GM12875 (cell line): ENCODE measurements around the gene NRG2.

Experiments
- H3K4me3 ChIP-seq: one replicate; pipeline ENCODE4 v1.5.1; 2011; ENCODE audit warnings: low read depth, low read length, control low read depth
- CTCF ChIP-seq: IDR thresholded peaks from 2 replicates; pipeline ENCODE4 v1.5.1; 2011; ENCODE audit warnings: low read depth, mild to moderate bottlenecking, control low read depth, inconsistent platforms, low read length, moderate library complexity, borderline replicate concordance; ENCODE audit not compliant: insufficient read depth

NRG2 gene

GRCh38 chr5:140012443-140012842 lies 30.7 kb downstream of the NRG2 start:
- no peak for TF ChIP-seq CTCF
- no peak overlapping the region for H3K4me3 ChIP-seq

- TF ChIP-seq CTCF = no peak
- no peak overlapping the region for H3K4me3 ChIP-seq
These were observed 31.7 kb downstream of the NRG2 start for GRCh38 chr5:140011297-140011802.

GRCh38 chr5:140010798-140011197 lies 32.3 kb downstream of the NRG2 start:
- H3K4me3 ChIP-seq = no peak overlapping the region
- TF ChIP-seq CTCF = no peak

- H3K4me3 ChIP-seq = no peak overlapping the region
- TF ChIP-seq CTCF = no peak
These were observed 35.8 kb downstream of the NRG2 start for GRCh38 chr5:140007311-140007710.

GRCh38 chr5:140005145-140005591 lies 37.9 kb downstream of the NRG2 start:
- no peak overlapping the region for H3K4me3 ChIP-seq
- no peak for TF ChIP-seq CTCF

GRCh38 chr5:140004174-140004573 lies 38.9 kb downstream of the NRG2 start:
- no peak for TF ChIP-seq CTCF
- no peak overlapping the region for H3K4me3 ChIP-seq

GRCh38 chr5:140003519-140003918 lies 39.6 kb downstream of the NRG2 start:
- H3K4me3 ChIP-seq = no peak overlapping the region
- TF ChIP-seq CTCF = no peak
